GM23338 (cell line): Measurements from ENCODE around the gene ATR. TPM values are rescaled to one million over a fixed set of nuclear protein-coding genes. Genes with fewer than 3 reads are reported as not detected.

Source experiments
- ATAC-seq: fragments of 200-7000 bp; cut with Tn5 transposase; 3 replicates; pipeline ENCODE4 v1.9.1; 2020
- DNase-seq: peaks from one replicate; pipeline ENCODE4 v3.0.0-alpha.2; 2015; ENCODE audit warnings: low spot score
- H2AFZ ChIP-seq: fragments of 200-600 bp; sonication (generic); 2 replicates; pipeline ENCODE4 v1.8.0; 2016; ENCODE audit warnings: antibody characterized with exemption, mild to moderate bottlenecking, moderate library complexity
- H3F3A ChIP-seq: fragments of 200-600 bp; sonication (generic); replicated peaks from 2 replicates; pipeline ENCODE4 v1.8.0; 2017; ENCODE audit warnings: antibody characterized with exemption, mixed run types, low read depth
- H3K27ac ChIP-seq: fragments of 200-600 bp; sonication (generic); 2 replicates; pipeline ENCODE4 v1.6.1; 2016; ENCODE audit warnings: low read depth
- H3K27me3 ChIP-seq: fragments of 200-600 bp; sonication (generic); 2 replicates; pipeline ENCODE4 v1.8.0; 2016; ENCODE audit warnings: mild to moderate bottlenecking, mixed run types, moderate library complexity; ENCODE audit not compliant: insufficient read depth
- H3K36me3 ChIP-seq: fragments of 200-600 bp; sonication (generic); 2 replicates; pipeline ENCODE4 v1.8.0; 2016; ENCODE audit warnings: mild to moderate bottlenecking; ENCODE audit not compliant: insufficient read depth
- H3K4me1 ChIP-seq: fragments of 200-600 bp; sonication (generic); 2 replicates; pipeline ENCODE4 v1.8.0; 2016; ENCODE audit warnings: mild to moderate bottlenecking, moderate library complexity; ENCODE audit not compliant: insufficient read depth
- H3K4me2 ChIP-seq: fragments of 200-600 bp; sonication (generic); 2 replicates; pipeline ENCODE4 v1.7.1; 2017; ENCODE audit warnings: mixed run types
- H3K4me3 ChIP-seq: fragments of 200-600 bp; sonication (generic); 2 replicates; pipeline ENCODE4 v1.6.1; 2016; ENCODE audit warnings: mixed run types
- H3K79me2 ChIP-seq: fragments of 200-600 bp; sonication (generic); replicated peaks from 2 replicates; pipeline ENCODE4 v1.8.0; 2017; ENCODE audit warnings: mild to moderate bottlenecking; ENCODE audit not compliant: insufficient read depth
- H3K9me2 ChIP-seq: fragments of 200-600 bp; sonication (generic); 2 replicates; pipeline ENCODE4 v1.8.0; 2017; ENCODE audit not compliant: insufficient read depth
- H4K20me1 ChIP-seq: fragments of 200-600 bp; sonication (generic); replicated peaks from 2 replicates; pipeline ENCODE4 v1.8.0; 2017; ENCODE audit warnings: mild to moderate bottlenecking; ENCODE audit not compliant: insufficient read depth
- H3K27ac Mint-ChIP-seq: 2 replicates; pipeline ENCODE4 v1.8.0; 2020; ENCODE audit warnings: inconsistent platforms, mild to moderate bottlenecking, moderate library complexity, mixed read lengths
- H3K27me3 Mint-ChIP-seq: 3 replicates; pipeline ENCODE4 v1.8.0; 2022; ENCODE audit warnings: low read depth, mild to moderate bottlenecking, moderate library complexity, mixed read lengths, inconsistent platforms; ENCODE audit not compliant: insufficient read depth, poor library complexity
- H3K36me3 Mint-ChIP-seq: 3 replicates; pipeline ENCODE4 v1.8.0; 2021; ENCODE audit warnings: low read depth, mild to moderate bottlenecking, inconsistent platforms, moderate library complexity, mixed read lengths
- H3K4me1 Mint-ChIP-seq: 3 replicates; pipeline ENCODE4 v1.8.0; 2020; ENCODE audit warnings: mild to moderate bottlenecking, inconsistent platforms, mixed read lengths
- H3K4me3 Mint-ChIP-seq: 3 replicates; pipeline ENCODE4 v1.8.0; 2021; ENCODE audit warnings: moderate library complexity, mild to moderate bottlenecking, inconsistent platforms, mixed read lengths
- H3K9me3 Mint-ChIP-seq: 3 replicates; pipeline ENCODE4 v1.8.0; 2020; ENCODE audit warnings: moderate library complexity, mild to moderate bottlenecking, inconsistent platforms, mixed read lengths
- CREB1 ChIP-seq: fragments of 250-450 bp; sonication (Bioruptor Pico); IDR thresholded peaks from 2 replicates; pipeline ENCODE4 v1.5.0; 2020; ENCODE audit warnings: low read depth, mild to moderate bottlenecking, moderate library complexity
- CTCF ChIP-seq, 2 experiments: fragments of 200-600 bp in 1 of 2; sonication (generic) in 1 of 2; conservative IDR thresholded peaks; 2 replicates each; pipeline versions ENCODE4 v1.5.1 to v1.6.1; 2016 to 2017; ENCODE audit warnings: antibody characterized with exemption in 2 of 2, low read depth in 2 of 2, mild to moderate bottlenecking in 2 of 2, moderate library complexity in 1 of 2
- EZH2 ChIP-seq: fragments of 200-600 bp; sonication (generic); IDR thresholded peaks from one replicate; pipeline ENCODE4 v1.8.0; 2017; ENCODE audit warnings: antibody characterized with exemption, mild to moderate bottlenecking, low read depth; ENCODE audit not compliant: unreplicated experiment
- EZH2phosphoT487 ChIP-seq: fragments of 200-600 bp; sonication (generic); IDR thresholded peaks from one replicate; pipeline ENCODE4 v1.8.1; 2018; ENCODE audit warnings: antibody characterized with exemption; ENCODE audit not compliant: unreplicated experiment
- JUNB ChIP-seq: IDR thresholded peaks from one replicate; pipeline ENCODE4 v1.6.1; 2016; ENCODE audit warnings: antibody characterized with exemption; ENCODE audit not compliant: unreplicated experiment
- REST ChIP-seq: IDR thresholded peaks from one replicate; pipeline ENCODE4 v1.6.1; 2018; ENCODE audit warnings: antibody characterized with exemption; ENCODE audit not compliant: unreplicated experiment
- STAT1 ChIP-seq: IDR thresholded peaks from one replicate; pipeline ENCODE4 v1.6.1; 2016; ENCODE audit warnings: antibody characterized with exemption; ENCODE audit not compliant: unreplicated experiment
- ZNF331 ChIP-seq: fragments of 250-450 bp; sonication (Bioruptor Pico); IDR thresholded peaks from 2 replicates; pipeline ENCODE4 v1.5.0; 2020; ENCODE audit warnings: low read depth, mild to moderate bottlenecking, moderate library complexity
- ZNF462 ChIP-seq: fragments of 250-450 bp; sonication (Bioruptor Pico); IDR thresholded peaks from 2 replicates; pipeline ENCODE4 v1.5.0; 2020; ENCODE audit warnings: mild to moderate bottlenecking, moderate library complexity
- polyA plus RNA-seq: library from polyadenylated mRNA; unstranded; fragments of >200 nt; fragmentation: Nextera tagmentation; extraction: Ambion mirVana; gene quantifications from 2 replicates; pipeline ENCODE4 v1.2.1, GENCODE V29; 2016
- total RNA-seq: library from RNA; depleted of rRNA; stranded (reverse); fragments of >200 nt; shearing (Covaris generic); gene quantifications from 2 replicates; pipeline ENCODE4 v1.2.3, GENCODE V29; 2014

Gene ATR
- total and polyA plus RNA-seq, 2 experiments from 2014 or later: 29.7 to 39.1 TPM

GRCh38 chr3:142611206-142611605, 32.7 kb upstream of the ATR start:
- Mint-ChIP-seq H3K36me3 (no peaks in the 10 kb centered on the region), H3K4me3 (no peak overlapping the region), H3K4me1 (no peaks in the 10 kb centered on the region), H3K27me3 (no peaks in the 10 kb centered on the region), H3K27ac (no peak overlapping the region), H3K9me3 (no peaks in the 10 kb centered on the region)
- no peak for DNase-seq
- Histone ChIP-seq H3K27ac (no peak overlapping the region), H3K4me1 (no peaks in the 10 kb centered on the region), H4K20me1 (no peaks in the 10 kb centered on the region; the same call in 1 of the 2 replicates), H3K36me3 (no peaks in the 10 kb centered on the region), H2AFZ (no peak overlapping the region), H3K4me3 (no peak overlapping the region), H3F3A (no peaks in the 10 kb centered on the region), H3K4me2 (no peak overlapping the region), H3K9me2 (no peaks in the 10 kb centered on the region), H3K79me2 (0 out of 2 replicates have a peak, but pooled peaks cover 5% of the 10 kb centered on the region), H3K27me3 (no peaks in the 10 kb centered on the region)
- no peak for ATAC-seq
- TF ChIP-seq ZNF462 (CRISPR knock-in tag): no peak
- TF ChIP-seq JUNB: no peak
- TF ChIP-seq REST: no peak
- no peak for TF ChIP-seq STAT1
- no peak for TF ChIP-seq CTCF (conservative IDR thresholded peaks at IDR 0.05; ENCODE audit: low read depth in 2 of 2)
- TF ChIP-seq EZH2phosphoT487: no peak
- no peak for TF ChIP-seq CREB1
- TF ChIP-seq EZH2: no peak
- TF ChIP-seq ZNF331: no peak
